Endothelial cell of umbilical vein (primary cell): ENCODE measurements around the gene REEP1. TPM values are rescaled to one million over a fixed set of nuclear protein-coding genes. Genes with fewer than 3 reads are reported as not detected.

Experiments used
- BruUV-seq: library from RNA; stranded (reverse); fragments of 400-500 nt; replicated peaks from 2 replicates; lab custom pipeline; 2021; lab: Mats Ljungman, UMichigan
- CTCF ChIA-PET: fragments of 300-600, 350-600 bp; sonication (Branson Sonifier 250); formaldehyde crosslinking; loops from one replicate; lab custom pipeline; 2021; ENCODE audit warnings: antibody characterized with exemption, inconsistent platforms; lab: Charles Lee
- POLR2A ChIA-PET: fragments of 300-600, 350-600 bp; sonication (Branson Sonifier 250); formaldehyde crosslinking; loops from one replicate; lab custom pipeline; 2021; ENCODE audit warnings: antibody characterized with exemption, inconsistent platforms; lab: Charles Lee
- DNase-seq: peaks from one replicate; pipeline ENCODE4 v3.0.0-alpha.2; 2011; ENCODE audit warnings: low read depth, low spot score
- FAIRE-seq: peaks from 2 replicates; lab custom pipeline; 2011; peaks lifted over from hg19 to GRCh38; lab: Jason Lieb, UNC
- H2AFZ ChIP-seq: 2 replicates; pipeline ENCODE4 v1.6.0; 2012; ENCODE audit warnings: low read depth, low read length, control low read depth, inconsistent platforms
- H3K27ac ChIP-seq: 2 replicates; pipeline ENCODE4 v1.5.1; 2011; ENCODE audit warnings: low read depth, mild to moderate bottlenecking, control low read depth, low read length, moderate library complexity; ENCODE audit not compliant: insufficient read depth
- H3K27me3 ChIP-seq, 2 experiments: 2 replicates each; pipeline versions ENCODE4 v1.6.0 to v1.6.1; 2011; ENCODE audit warnings: low read length in 2 of 2, mixed read lengths in 1 of 2; ENCODE audit not compliant: control insufficient read depth in 2 of 2, insufficient read depth in 2 of 2
- H3K36me3 ChIP-seq, 2 experiments: 2 replicates in 1 of 2; 3 replicates in 1 of 2; pipeline ENCODE4 v1.5.1; 2011; ENCODE audit warnings: low read length in 2 of 2, mild to moderate bottlenecking in 1 of 2, moderate library complexity in 1 of 2; ENCODE audit not compliant: control insufficient read depth in 2 of 2, insufficient read depth in 2 of 2; ENCODE audit errors: extremely low read depth in 1 of 2
- H3K4me1 ChIP-seq: 3 replicates; pipeline ENCODE4 v1.5.1; 2011; ENCODE audit warnings: mild to moderate bottlenecking, low read length; ENCODE audit not compliant: control insufficient read depth, insufficient read depth; ENCODE audit errors: extremely low read depth
- H3K4me2 ChIP-seq: 2 replicates; pipeline ENCODE4 v1.6.1; 2011; ENCODE audit warnings: low read length, control low read depth, mixed read lengths; ENCODE audit not compliant: insufficient read depth
- H3K4me3 ChIP-seq, 3 experiments: fragments of 200-600 bp in 1 of 3; sonication (generic), shearing (Covaris generic) in 1 of 3; replicated peaks in 1 of 3; 2 replicates each; pipeline ENCODE4 v1.5.1; 2011 to 2016; ENCODE audit warnings: control low read depth in 3 of 3, low read length in 3 of 3, mild to moderate bottlenecking in 2 of 3, inconsistent platforms in 1 of 3, low read depth in 1 of 3, moderate library complexity in 1 of 3; ENCODE audit not compliant: insufficient read depth in 1 of 3
- H3K79me2 ChIP-seq: 2 replicates; pipeline ENCODE4 v1.6.0; 2012; ENCODE audit warnings: low read length, inconsistent platforms; ENCODE audit not compliant: control insufficient read depth, insufficient read depth
- H3K9ac ChIP-seq: replicated peaks from 2 replicates; pipeline ENCODE3; 2011; ENCODE audit warnings: low read length, control low read depth; ENCODE audit not compliant: insufficient read depth; ENCODE audit errors: extremely low read depth
- H3K9me1 ChIP-seq: replicated peaks from 3 replicates; pipeline ENCODE4 v1.6.0; 2011; ENCODE audit warnings: mild to moderate bottlenecking, low read length; ENCODE audit not compliant: control insufficient read depth, insufficient read depth; ENCODE audit errors: extremely low read depth
- H3K9me3 ChIP-seq: replicated peaks from 2 replicates; pipeline ENCODE4 v1.5.1; 2012; ENCODE audit warnings: low read length, inconsistent platforms; ENCODE audit not compliant: control insufficient read depth, insufficient read depth
- H4K20me1 ChIP-seq: replicated peaks from 2 replicates; pipeline ENCODE3; 2011; ENCODE audit warnings: mild to moderate bottlenecking, low read length; ENCODE audit not compliant: control insufficient read depth, insufficient read depth; ENCODE audit errors: extremely low read depth
- EZH2 ChIP-seq: IDR thresholded peaks from 2 replicates; pipeline ENCODE4 v1.6.1; 2012; ENCODE audit warnings: borderline replicate concordance, low read depth, mild to moderate bottlenecking, moderate library complexity, low read length, inconsistent platforms; ENCODE audit not compliant: severe bottlenecking
- FOS ChIP-seq: IDR thresholded peaks from 2 replicates; pipeline ENCODE4 v1.6.1; 2011; ENCODE audit warnings: mild to moderate bottlenecking, low read length, moderate library complexity, borderline replicate concordance; ENCODE audit not compliant: insufficient read depth
- GATA2 ChIP-seq: IDR thresholded peaks from 2 replicates; pipeline ENCODE4 v1.7.0; 2011; ENCODE audit warnings: low read depth, mild to moderate bottlenecking, moderate library complexity, mixed read lengths, low read length; ENCODE audit not compliant: insufficient read length, insufficient read depth
- JUN ChIP-seq: IDR thresholded peaks from 2 replicates; pipeline ENCODE4 v1.6.1; 2011; ENCODE audit warnings: borderline replicate concordance, low read depth; ENCODE audit not compliant: insufficient read length, insufficient read depth
- MAX ChIP-seq: IDR thresholded peaks from 2 replicates; pipeline ENCODE4 v1.6.1; 2011; ENCODE audit not compliant: insufficient read depth, insufficient read length
- MYC ChIP-seq: IDR thresholded peaks from one replicate; pipeline ENCODE4 v1.6.1; 2011; ENCODE audit warnings: mild to moderate bottlenecking, low read depth, low read length
- POLR2A ChIP-seq: IDR thresholded peaks from 2 replicates; pipeline ENCODE4 v1.6.1; 2012; ENCODE audit warnings: low read depth, mild to moderate bottlenecking, control low read depth, low read length
- POLR2AphosphoS5 ChIP-seq: IDR thresholded peaks from 2 replicates; pipeline ENCODE4 v1.6.1; 2012; ENCODE audit warnings: low read depth, mild to moderate bottlenecking, control low read depth, low read length, moderate library complexity; ENCODE audit not compliant: insufficient read depth
- dilution Hi-C: fragments of 300-500 bp; cut with MboI; formaldehyde crosslinking; loops from one replicate; pipeline ENCODE4 v1.15.0; 2019; ENCODE audit warnings: low sequenced_read_pairs; ENCODE audit not compliant: extremely low pct_ligation_motif_present
- intact Hi-C: fragments of 100-400 bp; cut with micrococcal nuclease; formaldehyde crosslinking; loops from one replicate; pipeline ENCODE4 v1.10.0; 2022
- polyA plus RNA-seq, 4 experiments: library from polyadenylated mRNA; depleted of rRNA in 3 of 4; stranded (reverse) in 3 of 4; unstranded in 1 of 4; fragments of >200 nt; gene quantifications; 2 replicates each; pipeline versions ENCODE4 v1.2.1 to v1.2.3, GENCODE V29; 2011 to 2012; ENCODE audit warnings: missing spikeins in 1 of 4
- total RNA-seq: library from RNA; stranded (reverse); gene quantifications from 2 replicates; pipeline ENCODE4 v1.2.3, GENCODE V29; 2021
- TF ChIP-seq, protein P1 (sequence below), 2 donors: IDR thresholded peaks; 1 replicate in 1 of 2; 2 replicates in 1 of 2; pipeline ENCODE4 v1.5.1; 2011; ENCODE audit warnings: low read length in 2 of 2, mild to moderate bottlenecking in 2 of 2, moderate library complexity in 2 of 2, control low read depth in 1 of 2, inconsistent platforms in 1 of 2, low read depth in 1 of 2; ENCODE audit not compliant: insufficient read depth in 1 of 2; ENCODE audit errors: extremely low read depth in 1 of 2

The REEP1 gene
- total and polyA plus RNA-seq, 2 donors (not counting 3 experiments of a cell fraction or from before 2014, with no cell fraction given) = 0.11 to 0.53 TPM

GRCh38 chr2:86254576-86255538, 82.6 kb downstream of the REEP1 start:
- no peak overlapping the region for H3K9ac ChIP-seq
- H3K4me2 ChIP-seq = no peak overlapping the region
- H3K4me3 ChIP-seq = no peak overlapping the region
- H3K36me3 ChIP-seq = no peaks in the 10 kb centered on the region
- dilution Hi-C loops (no loop called here), intact Hi-C loops (no loop called here)
- TF ChIP-seq POLR2A (no peak), JUN (no peak), POLR2AphosphoS5 (no peak), MYC (no peak), MAX (no peak), GATA2 (no peak), FOS (no peak), EZH2 (no peak)
- TF ChIP-seq, protein P1, sequence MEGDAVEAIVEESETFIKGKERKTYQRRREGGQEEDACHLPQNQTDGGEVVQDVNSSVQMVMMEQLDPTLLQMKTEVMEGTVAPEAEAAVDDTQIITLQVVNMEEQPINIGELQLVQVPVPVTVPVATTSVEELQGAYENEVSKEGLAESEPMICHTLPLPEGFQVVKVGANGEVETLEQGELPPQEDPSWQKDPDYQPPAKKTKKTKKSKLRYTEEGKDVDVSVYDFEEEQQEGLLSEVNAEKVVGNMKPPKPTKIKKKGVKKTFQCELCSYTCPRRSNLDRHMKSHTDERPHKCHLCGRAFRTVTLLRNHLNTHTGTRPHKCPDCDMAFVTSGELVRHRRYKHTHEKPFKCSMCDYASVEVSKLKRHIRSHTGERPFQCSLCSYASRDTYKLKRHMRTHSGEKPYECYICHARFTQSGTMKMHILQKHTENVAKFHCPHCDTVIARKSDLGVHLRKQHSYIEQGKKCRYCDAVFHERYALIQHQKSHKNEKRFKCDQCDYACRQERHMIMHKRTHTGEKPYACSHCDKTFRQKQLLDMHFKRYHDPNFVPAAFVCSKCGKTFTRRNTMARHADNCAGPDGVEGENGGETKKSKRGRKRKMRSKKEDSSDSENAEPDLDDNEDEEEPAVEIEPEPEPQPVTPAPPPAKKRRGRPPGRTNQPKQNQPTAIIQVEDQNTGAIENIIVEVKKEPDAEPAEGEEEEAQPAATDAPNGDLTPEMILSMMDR (IDR thresholded peaks at IDR 0.05; ENCODE audit: extremely low read depth in 1 of 2, insufficient read depth in 1 of 2, low read depth in 1 of 2, low read length in 2 of 2) = no peak
- no peaks in the 10 kb centered on the region for H3K9me3 ChIP-seq
- H3K9me1 ChIP-seq = no peaks in the 10 kb centered on the region
- H3K27me3 ChIP-seq = peaks cover 13 to 15% of the 10 kb centered on the region in 2 experiments
- H4K20me1 ChIP-seq = no peaks in the 10 kb centered on the region
- FAIRE-seq (no peak), DNase-seq (no peak)
- H3K27ac ChIP-seq = no peak overlapping the region
- no TSS peak for BruUV-seq
- ChIA-PET POLR2A (no interaction called here), CTCF (interaction anchor here (0.7 kb wide), 1 partner anchor 42 kb away, joined by 3 read pairs; no protein-coding TSS in a partner anchor)
- H3K79me2 ChIP-seq = no peaks in the 10 kb centered on the region
- H2AFZ ChIP-seq = no peak overlapping the region
- peaks cover 3% of the 10 kb centered on the region for H3K4me1 ChIP-seq
